ENCODE data around the gene NUPR1.

- no peak for TF ChIP-seq POLR2AphosphoS5 (IDR thresholded peaks at IDR 0.05; ENCODE audit: low read depth, low read length)
- TF ChIP-seq POLR2A (IDR thresholded peaks at IDR 0.05; ENCODE audit: low read depth, low read length) = no peak
- no peak for TF ChIP-seq POU2F2 (IDR thresholded peaks at IDR 0.05; ENCODE audit: low read depth, low read length)
- no peak for TF ChIP-seq TAF1 (IDR thresholded peaks at IDR 0.05; ENCODE audit: low read depth, low read length)
- no peak for TF ChIP-seq SPI1 (IDR thresholded peaks at IDR 0.05; ENCODE audit: low read depth, low read length)
Observed at GRCh38 chr16:28520672-28521071, 18.1 kb downstream of the NUPR1 start.

Measured in GM12891 (cell line).